Smooth muscle cell of bladder (primary cell): ENCODE data around the gene PLBD1. TPM values are rescaled to one million over a fixed set of nuclear protein-coding genes. Genes with fewer than 3 reads are reported as not detected.

ENCODE experiments used
- total RNA-seq: library from RNA; depleted of rRNA; stranded (reverse); fragments of >200 nt; gene quantifications from 2 replicates; pipeline ENCODE4 v1.2.3, GENCODE V29; 2014

Gene PLBD1
- 1.1 and 3.2 TPM in 2 replicates for total RNA-seq

GRCh38 chr12:14567351-14568162 lies at the start of gene PLBD1:
Gene PLBD1 (minus strand): TSS chr12:14567883. CDS start chr12:14567696, 187 bp downstream.

Other genes with a start within 250 kb of the PLBD1 start
- 12.9 and 15.8 TPM in 2 replicates for gene ATF7IP, start 202.2 kb downstream of the PLBD1 start, total RNA-seq
- not detected in 2 replicates for gene GUCY2C, start 128.7 kb upstream of the PLBD1 start, total RNA-seq
- 10.0 and 11.4 TPM in 2 replicates for gene WBP11, start 235.6 kb upstream of the PLBD1 start, total RNA-seq
- gene C12orf60, start 235.8 kb upstream of the PLBD1 start, total RNA-seq: 0.57 and 0.74 TPM in 2 replicates
- gene SMCO3, start 246.3 kb upstream of the PLBD1 start, total RNA-seq: 0.71 and 0.92 TPM in 2 replicates